Neural progenitor cell (in vitro differentiated cells): ENCODE measurements around the gene SUCLA2. TPM values are rescaled to one million over a fixed set of nuclear protein-coding genes. Genes with fewer than 3 reads are reported as not detected.

Experiments used
- DNase-seq: peaks from one replicate; pipeline ENCODE4 v3.0.0-alpha.2; 2016; ENCODE audit warnings: low spot score
- H2AFZ ChIP-seq: fragments of 200-600 bp; sonication (generic); replicated peaks from 2 replicates; pipeline ENCODE4 v1.6.1; 2016; ENCODE audit warnings: antibody characterized with exemption
- H3F3A ChIP-seq: fragments of 200-600 bp; sonication (generic); 2 replicates; pipeline ENCODE4 v1.6.1; 2016; ENCODE audit warnings: antibody characterized with exemption, low read depth
- H3K27ac ChIP-seq: fragments of 200-600 bp; sonication (generic); 2 replicates; pipeline ENCODE4 v1.5.1; 2016; ENCODE audit warnings: mild to moderate bottlenecking
- H3K27me3 ChIP-seq: fragments of 200-600 bp; sonication (generic); 2 replicates; pipeline ENCODE4 v1.6.1; 2016; ENCODE audit warnings: mild to moderate bottlenecking, moderate library complexity
- H3K36me3 ChIP-seq: fragments of 200-600 bp; sonication (generic); 2 replicates; pipeline ENCODE4 v1.5.1; 2016
- H3K4me1 ChIP-seq: fragments of 200-600 bp; sonication (generic); 2 replicates; pipeline ENCODE4 v1.6.1; 2016; ENCODE audit warnings: mixed run types
- H3K4me2 ChIP-seq: fragments of 200-600 bp; sonication (generic); 2 replicates; pipeline ENCODE4 v1.6.1; 2016
- H3K4me3 ChIP-seq: fragments of 200-600 bp; sonication (generic); 2 replicates; pipeline ENCODE4 v1.5.1; 2016
- H3K79me2 ChIP-seq: fragments of 200-600 bp; sonication (generic); 2 replicates; pipeline ENCODE4 v1.6.1; 2016; ENCODE audit warnings: low read depth
- H3K9ac ChIP-seq: fragments of 200-600 bp; sonication (generic); 2 replicates; pipeline ENCODE4 v1.6.1; 2016
- H3K9me3 ChIP-seq: fragments of 200-600 bp; sonication (generic); 2 replicates; pipeline ENCODE4 v1.5.1; 2016; ENCODE audit warnings: low read depth
- H4K20me1 ChIP-seq: fragments of 200-600 bp; sonication (generic); 2 replicates; pipeline ENCODE4 v1.6.1; 2016; ENCODE audit warnings: low read depth
- H3K27ac Mint-ChIP-seq: 3 replicates; pipeline ENCODE4 v1.8.0; 2021; ENCODE audit warnings: mixed read lengths
- H3K27me3 Mint-ChIP-seq: 2 replicates; pipeline ENCODE4 v1.8.0; 2022; ENCODE audit warnings: low read depth, mild to moderate bottlenecking, inconsistent platforms, moderate library complexity, mixed read lengths; ENCODE audit not compliant: insufficient read depth
- H3K36me3 Mint-ChIP-seq: 3 replicates; pipeline ENCODE4 v1.8.0; 2021; ENCODE audit warnings: mixed read lengths
- H3K4me1 Mint-ChIP-seq: 3 replicates; pipeline ENCODE4 v1.8.0; 2021; ENCODE audit warnings: mixed read lengths
- H3K4me3 Mint-ChIP-seq: 3 replicates; pipeline ENCODE4 v1.8.0; 2021; ENCODE audit warnings: mild to moderate bottlenecking, moderate library complexity, mixed read lengths
- H3K9me3 Mint-ChIP-seq: 3 replicates; pipeline ENCODE4 v1.8.0; 2020; ENCODE audit warnings: mixed read lengths
- EZH2 ChIP-seq: fragments of 200-600 bp; sonication (generic); IDR thresholded peaks from 2 replicates; pipeline ENCODE4 v1.6.1; 2017; ENCODE audit warnings: antibody characterized with exemption, mild to moderate bottlenecking, moderate library complexity
- EZH2phosphoT487 ChIP-seq: fragments of 200-600 bp; sonication (generic); IDR thresholded peaks from 2 replicates; pipeline ENCODE4 v1.6.1; 2017; ENCODE audit warnings: antibody characterized with exemption
- total RNA-seq: library from RNA; depleted of rRNA; stranded (reverse); fragments of >200 nt; gene quantifications from 2 replicates; pipeline ENCODE4 v1.2.3, GENCODE V29; 2015; ENCODE audit warnings: low replicate concordance
- TF ChIP-seq, protein P1 (sequence below): fragments of 200-600 bp; sonication (generic); IDR thresholded peaks from 2 replicates; pipeline ENCODE4 v1.5.1; 2017; ENCODE audit warnings: antibody characterized with exemption, mild to moderate bottlenecking

SUCLA2 gene
- total RNA-seq, 1 donor from 2014 or later, result 100 TPM

DNA sequence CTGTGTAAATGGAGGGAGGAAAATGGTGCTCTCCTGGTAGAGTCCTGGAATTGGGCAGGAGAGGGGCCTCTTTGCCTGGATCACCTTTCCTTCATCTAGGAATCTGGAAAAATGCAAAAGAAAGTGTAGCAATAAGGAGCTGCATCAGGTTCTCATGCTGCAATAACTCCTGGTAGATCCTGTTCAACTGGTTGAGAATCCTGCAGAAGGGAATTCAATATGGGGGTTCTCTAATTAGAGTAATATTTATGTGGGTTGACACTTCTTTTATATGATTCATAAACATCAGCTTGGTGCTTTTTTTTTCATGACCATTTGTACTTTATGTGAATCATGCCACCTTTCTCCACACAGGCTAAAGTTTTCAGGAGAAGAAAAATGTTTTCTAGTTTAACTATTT lies 27.0 kb upstream of the SUCLA2 start:
- Histone ChIP-seq H2AFZ (no peak overlapping the region), H3K27ac (no peak overlapping the region), H3K79me2 (no peaks in the 10 kb centered on the region), H3K4me3 (no peak overlapping the region), H3K9ac (no peak overlapping the region), H3K27me3 (no peaks in the 10 kb centered on the region), H4K20me1 (no peaks in the 10 kb centered on the region), H3K36me3 (no peaks in the 10 kb centered on the region), H3F3A (no peaks in the 10 kb centered on the region), H3K4me2 (no peak overlapping the region), H3K9me3 (no peaks in the 10 kb centered on the region), H3K4me1 (no peaks in the 10 kb centered on the region)
- TF ChIP-seq EZH2 (no peak), EZH2phosphoT487 (no peak)
- TF ChIP-seq, protein P1, sequence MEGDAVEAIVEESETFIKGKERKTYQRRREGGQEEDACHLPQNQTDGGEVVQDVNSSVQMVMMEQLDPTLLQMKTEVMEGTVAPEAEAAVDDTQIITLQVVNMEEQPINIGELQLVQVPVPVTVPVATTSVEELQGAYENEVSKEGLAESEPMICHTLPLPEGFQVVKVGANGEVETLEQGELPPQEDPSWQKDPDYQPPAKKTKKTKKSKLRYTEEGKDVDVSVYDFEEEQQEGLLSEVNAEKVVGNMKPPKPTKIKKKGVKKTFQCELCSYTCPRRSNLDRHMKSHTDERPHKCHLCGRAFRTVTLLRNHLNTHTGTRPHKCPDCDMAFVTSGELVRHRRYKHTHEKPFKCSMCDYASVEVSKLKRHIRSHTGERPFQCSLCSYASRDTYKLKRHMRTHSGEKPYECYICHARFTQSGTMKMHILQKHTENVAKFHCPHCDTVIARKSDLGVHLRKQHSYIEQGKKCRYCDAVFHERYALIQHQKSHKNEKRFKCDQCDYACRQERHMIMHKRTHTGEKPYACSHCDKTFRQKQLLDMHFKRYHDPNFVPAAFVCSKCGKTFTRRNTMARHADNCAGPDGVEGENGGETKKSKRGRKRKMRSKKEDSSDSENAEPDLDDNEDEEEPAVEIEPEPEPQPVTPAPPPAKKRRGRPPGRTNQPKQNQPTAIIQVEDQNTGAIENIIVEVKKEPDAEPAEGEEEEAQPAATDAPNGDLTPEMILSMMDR, result no peak
- H3K27ac Mint-ChIP-seq, result no peak overlapping the region
- H3K36me3 Mint-ChIP-seq, result peaks cover 22% of the 10 kb centered on the region
- no peak overlapping the region for H3K4me3 Mint-ChIP-seq
- peaks cover 22% of the 10 kb centered on the region for H3K9me3 Mint-ChIP-seq
- no peaks in the 10 kb centered on the region for H3K4me1 Mint-ChIP-seq
- DNase-seq, result no peak
- peaks cover 4% of the 10 kb centered on the region for H3K27me3 Mint-ChIP-seq

DNA sequence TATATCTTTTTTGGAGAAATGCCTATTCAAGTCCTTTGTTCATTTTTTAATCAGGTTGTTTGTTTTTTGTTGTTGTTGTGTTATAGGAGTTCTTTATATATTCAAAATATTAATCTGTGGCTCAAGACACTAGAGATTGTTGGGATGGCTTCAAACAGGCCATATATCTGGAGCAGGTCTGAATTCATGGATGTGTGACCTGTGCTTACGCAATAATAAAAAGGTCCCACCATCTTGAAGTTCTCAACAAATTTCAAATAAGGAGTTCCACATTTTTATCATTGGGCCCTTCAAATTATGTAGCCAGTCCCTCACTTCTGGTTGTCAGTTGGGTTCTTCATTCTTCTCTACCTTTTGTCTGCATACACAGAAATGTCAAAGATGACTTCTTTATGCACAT lies 18.7 kb upstream of the SUCLA2 start:
- no peaks in the 10 kb centered on the region for H3K4me1 Mint-ChIP-seq
- no peak overlapping the region for H3K4me3 Mint-ChIP-seq
- Histone ChIP-seq H3K4me3 (no peak overlapping the region), H3K27me3 (no peaks in the 10 kb centered on the region), H4K20me1 (no peaks in the 10 kb centered on the region), H3K9ac (no peak overlapping the region), H3F3A (no peaks in the 10 kb centered on the region), H3K4me1 (no peaks in the 10 kb centered on the region), H3K79me2 (no peaks in the 10 kb centered on the region), H3K4me2 (no peak overlapping the region), H3K9me3 (no peaks in the 10 kb centered on the region), H3K36me3 (no peaks in the 10 kb centered on the region), H3K27ac (no peak overlapping the region), H2AFZ (no peak overlapping the region)
- H3K27me3 Mint-ChIP-seq, result peaks cover 2% of the 10 kb centered on the region
- H3K9me3 Mint-ChIP-seq, result peaks cover 15% of the 10 kb centered on the region
- H3K27ac Mint-ChIP-seq, result no peak overlapping the region
- TF ChIP-seq, protein P1, result no peak
- TF ChIP-seq EZH2 (no peak), EZH2phosphoT487 (no peak)
- peaks cover 7% of the 10 kb centered on the region for H3K36me3 Mint-ChIP-seq
- DNase-seq, result no peak

DNA sequence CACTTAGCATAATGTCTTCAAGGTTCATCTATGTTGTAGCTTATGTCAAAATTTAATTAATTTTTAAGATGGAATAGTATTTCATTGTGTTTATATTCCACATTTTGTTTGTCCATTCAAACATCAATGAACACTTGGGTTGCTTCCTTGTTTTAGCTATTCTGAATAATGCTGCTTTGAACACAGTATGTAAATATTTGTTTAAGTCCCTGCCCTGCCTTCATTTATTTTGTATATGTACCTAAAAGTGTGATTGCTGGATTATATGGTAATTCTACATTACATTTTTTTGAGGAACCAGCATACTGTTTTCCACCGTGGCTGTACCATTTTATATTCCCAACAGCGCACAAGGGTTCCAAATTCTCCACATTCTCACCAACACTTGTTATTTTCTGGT lies 17.6 kb upstream of the SUCLA2 start:
- H3K9me3 Mint-ChIP-seq, result peaks cover 12% of the 10 kb centered on the region
- TF ChIP-seq, protein P1, result no peak
- TF ChIP-seq EZH2phosphoT487, result no peak
- TF ChIP-seq EZH2, result no peak
- H3K9me3 ChIP-seq, result no peaks in the 10 kb centered on the region
- no peak for DNase-seq
- H3K79me2 ChIP-seq, result no peaks in the 10 kb centered on the region
- H3K4me2 ChIP-seq, result no peak overlapping the region
- no peaks in the 10 kb centered on the region for H3K4me1 ChIP-seq
- no peaks in the 10 kb centered on the region for H4K20me1 ChIP-seq
- no peak overlapping the region for H3K9ac ChIP-seq
- H3K4me3 Mint-ChIP-seq, result no peak overlapping the region
- H3K27ac ChIP-seq, result no peak overlapping the region
- peaks cover 2% of the 10 kb centered on the region for H3K27me3 Mint-ChIP-seq
- no peaks in the 10 kb centered on the region for H3K4me1 Mint-ChIP-seq
- H3K4me3 ChIP-seq, result no peak overlapping the region
- no peaks in the 10 kb centered on the region for H3K27me3 ChIP-seq
- H2AFZ ChIP-seq, result no peak overlapping the region
- H3F3A ChIP-seq, result no peaks in the 10 kb centered on the region
- no peak overlapping the region for H3K27ac Mint-ChIP-seq
- H3K36me3 ChIP-seq, result no peaks in the 10 kb centered on the region
- peaks cover 5% of the 10 kb centered on the region for H3K36me3 Mint-ChIP-seq
